ENCODE measurements around the gene SACM1L. TPM values are rescaled to one million over a fixed set of nuclear protein-coding genes. Genes with fewer than 3 reads are reported as not detected.
A peak's percentile ranks its signal among the peaks of the same experiment; 100 is the strongest.

The SACM1L gene
- total RNA-seq, 2 donors from 2014 or later = 149 to 161 TPM

DNA sequence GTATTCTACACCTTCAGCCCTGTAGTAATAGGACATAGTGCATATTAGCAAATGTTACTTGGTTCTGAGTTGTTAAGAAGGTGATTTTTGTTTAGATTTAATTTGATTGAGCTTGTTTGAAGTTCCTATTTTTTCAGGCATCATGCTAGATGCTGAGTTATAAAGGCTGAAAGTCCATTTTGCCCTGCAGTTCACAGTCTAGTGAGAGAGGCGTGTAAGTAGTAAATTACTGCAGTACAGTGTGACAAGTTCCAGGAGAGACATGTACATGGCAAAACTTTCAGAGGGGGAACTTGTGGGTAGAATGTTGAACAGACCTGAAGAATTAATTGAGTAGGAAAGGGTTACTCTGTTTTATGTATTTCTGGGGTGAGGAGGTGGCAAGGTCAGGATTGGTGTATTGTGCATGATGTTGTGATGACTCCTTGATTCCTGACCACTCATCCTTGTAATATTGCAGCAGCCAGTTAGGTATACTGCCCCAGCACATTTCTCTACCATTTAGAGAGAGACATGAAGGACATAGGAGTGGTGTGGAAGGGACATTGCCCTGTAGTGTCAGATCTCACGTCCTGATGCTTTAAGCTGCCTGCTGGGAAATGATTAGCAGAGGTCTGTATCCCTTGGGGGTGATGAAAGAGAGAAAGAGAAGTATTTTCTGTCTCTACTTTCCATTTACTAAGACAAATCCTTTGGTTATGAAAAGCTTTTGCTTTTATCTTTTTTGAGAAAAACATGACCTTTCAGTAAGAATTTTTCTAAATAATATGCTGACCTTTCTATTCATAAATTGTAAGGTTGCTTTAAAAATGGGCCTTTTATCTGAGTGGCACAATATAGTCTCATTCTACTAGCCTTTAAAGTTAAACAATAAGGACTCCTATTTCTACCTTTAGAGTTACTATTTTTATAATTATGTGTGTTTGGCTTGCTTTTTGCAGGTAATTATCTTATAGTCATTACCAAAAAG lies 16.9 kb downstream of the SACM1L start:
- no peaks in the 10 kb centered on the region for H3K9me3 Mint-ChIP-seq
- no peaks in the 10 kb centered on the region for H3K27me3 Mint-ChIP-seq (ENCODE audit: insufficient read depth)
- no peak for DNase-seq
- peaks cover 35% of the 10 kb centered on the region for H3K4me1 Mint-ChIP-seq
- H3K9me3 ChIP-seq (ENCODE audit: control insufficient read depth, low read length) = no peaks in the 10 kb centered on the region
- peaks cover 8% of the 10 kb centered on the region for H3K4me1 ChIP-seq (ENCODE audit: control insufficient read depth, insufficient read depth, low read length)
- H3K27ac Mint-ChIP-seq = no peak overlapping the region
- H3K9ac ChIP-seq (ENCODE audit: extremely low read depth, low read length, poor library complexity, severe bottlenecking) = no peak overlapping the region
- TF ChIP-seq, protein P1, sequence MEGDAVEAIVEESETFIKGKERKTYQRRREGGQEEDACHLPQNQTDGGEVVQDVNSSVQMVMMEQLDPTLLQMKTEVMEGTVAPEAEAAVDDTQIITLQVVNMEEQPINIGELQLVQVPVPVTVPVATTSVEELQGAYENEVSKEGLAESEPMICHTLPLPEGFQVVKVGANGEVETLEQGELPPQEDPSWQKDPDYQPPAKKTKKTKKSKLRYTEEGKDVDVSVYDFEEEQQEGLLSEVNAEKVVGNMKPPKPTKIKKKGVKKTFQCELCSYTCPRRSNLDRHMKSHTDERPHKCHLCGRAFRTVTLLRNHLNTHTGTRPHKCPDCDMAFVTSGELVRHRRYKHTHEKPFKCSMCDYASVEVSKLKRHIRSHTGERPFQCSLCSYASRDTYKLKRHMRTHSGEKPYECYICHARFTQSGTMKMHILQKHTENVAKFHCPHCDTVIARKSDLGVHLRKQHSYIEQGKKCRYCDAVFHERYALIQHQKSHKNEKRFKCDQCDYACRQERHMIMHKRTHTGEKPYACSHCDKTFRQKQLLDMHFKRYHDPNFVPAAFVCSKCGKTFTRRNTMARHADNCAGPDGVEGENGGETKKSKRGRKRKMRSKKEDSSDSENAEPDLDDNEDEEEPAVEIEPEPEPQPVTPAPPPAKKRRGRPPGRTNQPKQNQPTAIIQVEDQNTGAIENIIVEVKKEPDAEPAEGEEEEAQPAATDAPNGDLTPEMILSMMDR (conservative IDR thresholded peaks at IDR 0.05) = no peak
- WGBS, 2 experiments (ENCODE audit: insufficient coverage in 1 of 2, insufficient read length in 1 of 2) = 80 to 89% methylated on average over 1 to 2 of the region's 2 CpGs
- H3K36me3 Mint-ChIP-seq (ENCODE audit: low read depth) = peaks cover 58% of the 10 kb centered on the region
- H3K27ac ChIP-seq (ENCODE audit: low read depth, low read length) = no peak overlapping the region
- H3K36me3 ChIP-seq (ENCODE audit: control insufficient read depth, insufficient read depth, low read length) = peaks cover 94% of the 10 kb centered on the region
- no peaks in the 10 kb centered on the region for H3K27me3 ChIP-seq (ENCODE audit: control insufficient read depth, insufficient read depth, low read length, poor library complexity, severe bottlenecking)
- no peak overlapping the region for H3K4me3 Mint-ChIP-seq
- no peak overlapping the region for H3K4me3 ChIP-seq (ENCODE audit: low read length)

DNA sequence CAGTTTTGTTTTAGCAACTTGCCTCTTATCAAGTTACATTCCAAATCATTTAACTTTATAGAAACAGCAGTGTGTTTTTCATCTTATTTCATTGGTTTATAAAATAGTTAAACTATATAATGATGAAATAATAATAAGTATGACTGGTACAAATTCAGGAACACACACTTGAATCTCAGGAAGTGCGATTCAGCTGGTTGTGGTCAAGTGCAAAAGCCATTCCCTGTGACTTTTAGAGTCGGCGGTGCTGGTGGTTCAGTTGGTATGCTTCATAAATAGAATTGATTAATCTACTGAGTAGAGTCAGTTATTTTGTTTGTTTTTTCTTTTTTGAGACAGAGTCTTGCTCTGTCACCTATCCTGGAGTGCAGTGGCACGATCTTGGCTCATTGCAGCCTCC lies 22.7 kb downstream of the SACM1L start:
- Histone ChIP-seq H3K4me1 (ENCODE audit: control insufficient read depth, insufficient read depth, low read length) (peaks cover 4% of the 10 kb centered on the region), H3K27me3 (ENCODE audit: control insufficient read depth, insufficient read depth, low read length, poor library complexity, severe bottlenecking) (no peaks in the 10 kb centered on the region), H3K9me3 (ENCODE audit: control insufficient read depth, low read length) (no peaks in the 10 kb centered on the region), H3K4me3 (ENCODE audit: low read length) (no peak overlapping the region), H3K36me3 (ENCODE audit: control insufficient read depth, insufficient read depth, low read length) (peaks cover 94% of the 10 kb centered on the region), H3K9ac (ENCODE audit: extremely low read depth, low read length, poor library complexity, severe bottlenecking) (no peak overlapping the region), H3K27ac (ENCODE audit: low read depth, low read length) (no peak overlapping the region)
- WGBS, 2 experiments (ENCODE audit: insufficient coverage in 1 of 2, insufficient read length in 1 of 2) = 96 to 100% methylated on average over 4 of the region's 4 CpGs
- no peaks in the 10 kb centered on the region for H3K27me3 Mint-ChIP-seq (ENCODE audit: insufficient read depth)
- H3K4me3 Mint-ChIP-seq = no peak overlapping the region
- H3K4me1 Mint-ChIP-seq = peaks cover 15% of the 10 kb centered on the region
- no peaks in the 10 kb centered on the region for H3K9me3 Mint-ChIP-seq
- TF ChIP-seq, protein P1 (conservative IDR thresholded peaks at IDR 0.05) = no peak
- H3K36me3 Mint-ChIP-seq (ENCODE audit: low read depth) = peaks cover 66% of the 10 kb centered on the region
- no peak for DNase-seq
- H3K27ac Mint-ChIP-seq = peak overlapping the region; percentile 76

DNA sequence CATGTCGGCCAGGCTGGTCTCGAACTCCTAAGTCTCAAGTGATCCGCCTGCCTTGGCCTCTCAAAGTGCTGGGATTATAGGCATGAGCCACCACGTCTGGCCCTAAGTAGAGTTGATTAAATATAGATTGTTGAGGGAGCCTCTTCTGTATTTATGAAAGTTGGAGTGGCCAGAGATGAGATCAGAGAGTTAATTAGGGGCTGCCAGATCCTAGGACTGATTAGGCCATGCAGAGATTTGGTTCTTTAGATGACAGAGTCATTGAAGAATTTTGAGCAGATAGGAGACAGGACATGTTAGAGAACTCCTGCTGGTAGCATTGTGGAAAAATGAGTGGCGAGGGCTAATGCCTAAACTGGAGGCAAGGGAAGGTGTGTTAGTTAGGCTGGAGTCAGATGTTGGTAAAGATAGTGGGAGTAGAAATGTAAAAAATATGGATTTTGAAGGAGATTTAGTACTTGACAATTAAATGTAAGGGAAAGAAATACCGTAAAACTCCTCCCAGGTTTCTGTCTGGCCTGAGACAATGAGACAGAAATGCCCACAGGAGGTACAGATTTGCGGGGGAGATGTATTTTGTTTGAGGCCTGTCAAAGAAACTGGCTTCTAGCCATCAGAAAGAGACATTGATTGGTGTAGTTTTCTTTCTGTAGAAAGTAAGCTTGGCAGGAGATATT lies 23.4 kb downstream of the SACM1L start:
- H3K9me3 ChIP-seq (ENCODE audit: control insufficient read depth, low read length) = no peaks in the 10 kb centered on the region
- no peaks in the 10 kb centered on the region for H3K27me3 ChIP-seq (ENCODE audit: control insufficient read depth, insufficient read depth, low read length, poor library complexity, severe bottlenecking)
- peaks cover 4% of the 10 kb centered on the region for H3K4me1 ChIP-seq (ENCODE audit: control insufficient read depth, insufficient read depth, low read length)
- Mint-ChIP-seq H3K4me1 (peaks cover 13% of the 10 kb centered on the region), H3K4me3 (no peak overlapping the region), H3K36me3 (ENCODE audit: low read depth) (peaks cover 67% of the 10 kb centered on the region), H3K27me3 (ENCODE audit: insufficient read depth) (no peaks in the 10 kb centered on the region), H3K9me3 (no peaks in the 10 kb centered on the region), H3K27ac (peak overlapping the region; percentile 76)
- TF ChIP-seq, protein P1 (conservative IDR thresholded peaks at IDR 0.05) = no peak
- no peak for DNase-seq
- H3K27ac ChIP-seq (ENCODE audit: low read depth, low read length) = peak overlapping the region; percentile 34
- H3K36me3 ChIP-seq (ENCODE audit: control insufficient read depth, insufficient read depth, low read length) = peaks cover 94% of the 10 kb centered on the region
- H3K4me3 ChIP-seq (ENCODE audit: low read length) = no peak overlapping the region
- H3K9ac ChIP-seq (ENCODE audit: extremely low read depth, low read length, poor library complexity, severe bottlenecking) = no peak overlapping the region
- WGBS, 2 experiments (ENCODE audit: insufficient coverage in 1 of 2, insufficient read length in 1 of 2) = 91 to 94% methylated on average over 6 to 7 of the region's 7 CpGs

Measured in endodermal cell (in vitro differentiated cells).